Stimulated activated CD4-positive, alpha-beta T cell treated with anti-CD3 and anti-CD28 coated beads, Interleukin-15, amount 100 ng/mL, for 24 hours (primary cell): ENCODE results near the gene LACTBL1.

Source experiments
- DNase-seq: peaks from one replicate; pipeline ENCODE4 v3.0.0-alpha.2; 2020

LACTBL1 gene

DNA sequence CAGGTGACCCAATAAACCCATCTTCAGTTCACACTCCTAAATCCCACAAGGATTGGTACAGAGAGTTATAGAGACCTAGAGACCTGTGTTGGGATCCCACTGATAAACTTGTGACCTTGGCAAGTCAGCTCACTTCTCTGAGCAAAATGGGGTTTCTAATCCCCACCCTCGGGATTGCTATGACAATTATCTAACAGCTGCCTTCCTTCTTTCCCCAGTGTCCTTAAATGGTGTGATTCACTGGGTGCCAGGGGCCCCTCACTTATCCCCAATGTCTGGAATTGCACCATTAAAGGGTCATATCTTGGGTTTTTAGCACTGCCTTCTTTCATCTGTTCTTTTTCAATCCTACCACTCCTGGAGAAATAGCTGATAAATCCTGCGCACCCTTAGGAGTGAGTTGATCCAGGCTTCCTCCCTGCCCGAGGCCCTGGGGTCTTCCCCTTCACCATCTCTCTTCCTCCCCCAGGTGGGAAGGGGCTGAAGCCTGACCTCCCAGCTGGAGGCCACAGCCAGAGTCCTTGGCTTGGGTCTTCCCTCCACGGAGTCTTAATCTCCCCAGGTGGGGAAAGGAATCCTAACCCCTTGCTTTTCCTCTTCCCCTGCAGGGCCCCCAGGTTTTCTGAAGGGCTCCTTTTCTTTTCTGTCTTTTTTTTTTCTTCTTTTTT is 39.7 kb downstream of the LACTBL1 start:
- no peak for DNase-seq

DNA sequence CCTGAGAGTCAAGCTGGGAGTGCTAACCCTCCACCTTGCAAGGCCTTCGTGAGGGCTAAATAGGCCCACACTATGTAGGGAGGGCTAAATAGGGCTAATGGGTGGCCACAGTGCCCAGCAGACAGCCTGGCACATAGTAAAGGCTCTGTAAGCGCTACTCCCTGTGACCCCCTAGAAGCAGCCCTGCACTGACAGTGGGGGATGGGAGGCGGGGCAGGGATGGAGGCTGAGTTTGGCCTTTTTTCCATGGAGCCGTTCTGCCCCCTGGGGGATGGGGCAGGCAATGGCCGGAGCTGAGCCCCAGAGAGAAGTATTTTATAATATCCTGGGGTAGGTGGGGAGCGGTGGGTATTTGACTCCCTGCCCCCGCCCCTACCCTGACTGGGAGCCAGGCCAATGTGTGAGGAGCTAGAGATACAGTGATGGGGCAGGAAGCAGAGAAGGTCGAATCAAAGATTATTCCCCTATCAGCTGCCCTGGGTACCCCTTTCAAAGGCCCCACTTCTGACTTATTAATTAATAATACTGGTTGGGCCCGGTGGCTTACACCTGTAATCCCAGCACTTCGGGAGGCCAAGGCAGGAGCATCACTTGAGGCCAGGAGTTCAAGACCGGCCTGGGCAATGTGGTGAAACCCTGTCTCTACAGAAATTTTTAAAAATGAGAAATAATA is 42.3 kb downstream of the LACTBL1 start:
- peak; percentile 51 for DNase-seq

DNA sequence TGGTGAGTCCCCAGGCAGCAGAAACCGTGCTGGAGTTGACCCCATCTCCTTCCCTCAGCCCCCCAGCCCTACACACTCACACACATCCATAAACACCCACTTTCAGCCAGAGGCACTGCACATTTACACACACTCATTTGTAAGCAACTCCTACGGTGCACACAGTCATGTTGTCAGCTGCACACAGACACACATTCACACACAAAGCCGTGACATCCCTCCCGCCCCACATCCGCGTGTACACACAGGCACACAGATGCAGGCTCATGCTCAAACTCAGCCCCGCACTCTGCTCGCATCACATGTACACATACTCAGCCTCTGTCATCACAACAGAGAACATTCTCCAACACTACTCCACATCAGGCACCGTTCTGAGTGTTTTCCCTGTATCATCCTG is 47.6 kb downstream of the LACTBL1 start:
- DNase-seq = no peak

DNA sequence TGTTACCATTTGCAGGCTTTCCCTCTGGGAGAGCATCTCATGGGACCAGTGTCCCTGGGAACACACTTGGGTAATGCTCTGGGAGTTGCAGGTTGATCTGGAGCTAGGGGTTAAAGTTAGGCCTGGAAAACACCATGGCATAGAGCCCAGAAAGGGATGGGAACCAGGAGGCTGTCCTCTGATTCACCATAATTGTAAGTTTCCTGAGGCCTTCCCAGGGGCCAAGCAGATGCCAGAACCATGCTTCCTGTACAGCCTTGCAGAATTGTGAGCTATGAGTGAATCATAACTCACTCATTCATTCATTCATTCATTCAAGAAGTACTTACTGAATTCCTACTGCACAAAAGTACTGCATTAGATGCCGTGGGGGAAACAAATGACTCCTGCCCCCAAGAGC is 50.0 kb downstream of the LACTBL1 start:
- DNase-seq = no peak

DNA sequence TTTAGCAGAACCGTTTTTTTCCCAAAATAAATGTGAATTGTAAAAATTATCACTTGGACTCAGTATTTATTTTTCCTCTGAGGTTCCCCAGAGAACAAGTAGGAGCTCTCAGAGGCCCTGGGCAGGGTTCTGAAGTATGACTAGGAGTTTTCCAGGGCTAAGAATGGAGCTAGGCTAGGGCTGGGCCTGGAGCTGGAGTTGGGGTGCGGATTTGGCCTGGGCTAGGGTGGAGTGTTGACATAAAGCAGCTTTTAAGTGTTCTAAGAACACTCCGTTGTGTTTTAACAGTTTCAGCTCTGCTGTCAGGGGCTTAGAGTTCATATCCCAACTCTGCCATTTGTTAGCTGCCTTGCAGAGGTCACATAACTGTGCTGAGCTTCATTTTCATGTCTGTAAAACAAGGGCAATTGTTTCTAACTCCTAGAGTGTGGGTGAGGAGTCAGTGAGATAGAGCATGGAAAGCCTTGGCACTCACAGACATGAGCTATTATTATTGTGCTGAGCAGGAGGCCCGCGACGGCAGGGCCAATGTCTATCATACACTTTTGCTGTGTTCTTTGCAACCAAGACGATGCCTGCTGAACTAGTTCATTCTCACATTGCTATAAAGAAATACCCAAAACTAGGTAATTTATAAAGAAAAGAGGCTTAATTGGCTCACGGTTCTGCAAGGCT is 51.1 kb downstream of the LACTBL1 start:
- DNase-seq = no peak

DNA sequence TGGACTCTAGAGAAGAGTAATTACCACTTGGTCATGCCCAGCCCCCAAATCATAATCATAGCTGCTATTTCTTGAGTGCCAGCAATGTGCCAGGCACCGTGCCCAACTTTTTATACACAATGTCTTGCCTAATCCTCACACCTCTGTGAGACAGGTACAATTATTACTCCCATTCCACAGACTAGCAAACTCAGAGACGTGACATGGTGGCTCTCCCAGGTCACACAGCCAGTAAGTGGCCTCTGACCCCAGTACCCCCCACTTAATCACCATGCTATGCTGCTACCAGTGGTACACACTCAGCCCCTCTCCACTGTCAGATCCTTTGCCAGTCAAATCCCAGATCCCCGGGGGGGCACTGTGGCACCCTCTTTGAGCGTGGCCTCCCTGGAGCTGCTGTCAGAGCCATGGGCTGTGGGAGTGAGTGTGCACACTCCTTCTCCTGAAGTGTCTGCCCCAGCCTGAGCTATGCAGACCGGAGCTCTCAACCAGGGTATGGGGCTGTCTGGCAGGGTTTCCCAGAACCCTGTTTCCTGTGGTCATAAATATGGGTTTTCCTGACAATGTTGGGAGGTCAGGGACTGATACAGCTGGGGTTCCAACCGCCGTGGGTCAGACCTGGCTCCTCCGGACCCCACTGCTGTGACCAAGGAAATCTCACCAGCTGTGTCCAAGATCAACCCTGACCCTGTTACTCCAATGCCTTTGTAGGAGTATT is 51.8 kb downstream of the LACTBL1 start:
- DNase-seq = no peak

DNA sequence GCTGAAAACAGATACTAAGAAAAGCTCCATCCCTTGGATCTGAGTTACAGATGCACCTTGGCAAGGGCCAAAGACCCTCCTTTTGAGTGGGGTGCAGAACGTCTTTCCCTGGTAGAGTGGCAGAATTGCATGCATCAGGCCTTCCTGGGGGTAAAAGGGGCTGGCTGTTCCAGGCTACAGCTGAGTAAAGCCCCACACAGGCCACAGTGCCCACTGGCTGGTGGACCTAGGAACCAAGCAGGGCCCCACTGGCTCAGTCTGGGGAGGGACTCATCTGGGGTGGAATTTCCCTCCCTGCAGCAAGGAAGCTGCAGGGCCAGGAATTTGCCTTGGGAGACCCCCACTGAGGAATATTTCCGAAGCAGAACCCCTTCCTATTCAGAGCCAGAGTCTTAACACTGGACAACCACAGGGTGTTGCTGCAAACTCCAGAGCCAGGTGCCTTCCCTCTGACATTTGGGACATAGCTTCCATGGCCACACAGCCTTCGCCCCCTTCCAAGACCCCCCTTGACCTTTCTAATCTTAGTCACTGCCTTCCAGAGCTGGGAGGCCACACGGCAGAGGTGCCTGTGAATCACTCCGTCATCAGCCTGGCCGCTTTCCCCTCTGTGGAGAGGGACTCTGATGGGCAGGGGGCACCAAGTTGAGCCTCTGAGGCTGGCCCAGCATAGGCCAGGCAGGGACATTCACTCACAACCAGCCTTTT is 52.5 kb downstream of the LACTBL1 start:
- DNase-seq = no peak

DNA sequence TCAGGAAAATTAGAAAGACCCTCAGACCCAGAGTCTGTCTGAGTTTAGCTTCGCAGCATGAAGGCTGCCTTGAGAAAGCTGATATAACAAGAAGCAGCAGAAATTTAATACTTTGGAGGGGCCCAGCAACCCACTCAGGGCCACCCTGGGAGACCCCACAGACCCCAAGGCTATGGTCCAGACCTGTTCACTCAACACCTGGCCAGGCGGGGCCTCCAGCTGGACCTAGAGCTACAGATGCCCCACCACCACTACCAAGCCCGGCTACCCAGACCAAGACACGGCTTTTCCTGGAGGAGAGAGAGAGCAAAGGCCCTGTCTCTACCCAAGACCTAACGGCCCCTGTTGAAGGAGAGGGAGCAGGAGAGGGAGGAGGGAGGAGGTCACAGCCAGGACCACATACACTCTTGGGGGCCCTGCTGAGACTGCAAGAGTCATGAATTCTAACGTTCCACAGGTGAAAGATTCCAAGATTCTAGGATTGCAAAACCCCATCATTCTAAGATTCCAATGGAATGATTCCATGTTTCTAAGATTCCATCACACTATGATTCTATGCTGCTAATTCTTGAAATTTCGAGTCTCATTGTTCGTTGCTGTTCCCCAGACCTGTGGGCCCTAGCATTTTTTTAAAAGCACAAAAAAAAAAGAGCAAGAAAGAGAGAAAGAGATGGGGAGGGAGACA is 53.2 kb downstream of the LACTBL1 start:
- no peak for DNase-seq

DNA sequence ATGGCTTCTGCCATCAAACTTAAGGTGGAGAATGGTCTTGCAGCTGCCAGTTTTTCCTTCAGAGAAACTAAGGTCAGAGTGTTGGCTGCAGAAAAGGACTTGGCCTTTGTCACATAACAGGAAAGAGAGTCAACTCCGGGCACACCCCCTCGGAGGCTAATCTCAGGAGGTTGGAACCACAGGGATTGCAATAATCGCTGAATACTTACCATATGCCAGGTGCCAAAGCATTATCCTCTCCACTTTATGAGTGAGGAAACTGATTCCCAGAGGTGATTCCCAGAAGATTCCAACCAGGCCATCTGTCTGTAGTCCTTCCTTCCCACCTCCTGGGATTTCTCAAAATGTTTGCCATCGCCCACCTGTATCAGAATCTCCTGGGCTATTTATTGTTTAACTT is 54.0 kb downstream of the LACTBL1 start:
- DNase-seq = no peak

DNA sequence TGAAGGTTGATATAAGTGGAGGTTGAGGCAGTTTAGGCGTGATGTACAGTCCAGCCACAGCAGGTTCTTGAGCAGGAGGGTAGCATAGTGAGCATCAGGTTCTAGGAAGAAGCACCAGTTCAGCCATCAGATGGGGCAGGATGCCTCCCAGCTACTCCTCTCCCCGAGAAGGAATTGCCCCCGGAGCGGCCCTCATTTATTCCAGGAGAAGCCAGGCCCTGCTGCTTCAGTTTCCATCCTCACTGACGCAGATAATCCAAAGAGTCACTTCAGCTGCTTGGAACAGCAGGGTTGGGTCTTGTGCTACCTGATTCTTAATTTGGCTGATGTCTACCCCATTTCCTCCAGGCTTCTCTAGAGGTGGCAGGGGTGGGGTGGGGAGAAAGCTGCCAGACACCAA is 54.7 kb downstream of the LACTBL1 start:
- DNase-seq = no peak

DNA sequence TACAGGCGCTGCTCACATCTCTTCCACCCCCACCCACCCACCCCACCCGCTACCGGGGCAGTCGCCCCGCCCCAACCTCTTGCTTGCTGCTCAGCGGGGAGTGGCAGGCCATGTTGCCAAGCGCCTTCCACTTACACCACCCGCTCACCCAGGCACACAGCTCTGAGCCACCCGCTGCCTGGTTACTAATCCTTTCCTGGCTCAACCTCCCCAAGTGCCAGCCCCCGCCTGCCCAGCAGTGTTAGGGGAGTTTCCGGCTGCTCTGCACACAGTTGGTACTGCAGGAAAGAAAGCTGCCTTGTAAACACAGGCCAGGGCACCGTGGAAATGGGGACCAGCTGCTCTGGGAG is 56.2 kb downstream of the LACTBL1 start:
- DNase-seq = no peak

DNA sequence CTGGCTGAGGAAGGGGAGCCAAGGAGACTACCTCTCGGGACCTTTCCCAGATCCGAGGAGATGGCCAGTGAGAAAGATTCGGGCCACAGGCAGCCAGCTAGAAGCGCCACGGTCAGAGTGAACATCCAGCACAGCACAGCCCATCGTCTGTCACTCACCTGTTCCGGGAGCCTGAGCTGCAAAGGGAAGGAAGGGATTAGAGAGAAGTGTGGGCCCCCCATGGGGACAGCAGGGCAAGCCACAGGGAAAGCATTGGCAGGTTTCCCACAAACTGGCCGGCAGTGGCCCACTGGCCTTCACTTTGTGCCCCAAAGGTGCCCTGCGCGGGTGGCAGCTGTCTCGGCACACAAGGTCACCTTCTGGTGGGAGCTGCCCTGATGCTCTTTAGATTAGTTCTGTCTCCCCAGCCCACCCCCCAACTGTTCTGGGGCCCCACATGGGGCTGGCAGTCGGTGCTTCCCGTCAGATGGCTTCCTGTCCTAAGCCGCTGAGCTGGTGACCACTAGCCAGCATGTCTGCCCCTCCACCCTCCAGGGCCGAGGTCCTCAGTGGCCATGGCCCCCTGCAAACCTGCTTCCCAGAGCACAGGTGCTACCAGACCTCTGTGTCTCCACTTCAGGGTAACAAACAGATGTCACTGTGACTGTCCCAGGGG is 56.7 kb downstream of the LACTBL1 start:
- no peak for DNase-seq

DNA sequence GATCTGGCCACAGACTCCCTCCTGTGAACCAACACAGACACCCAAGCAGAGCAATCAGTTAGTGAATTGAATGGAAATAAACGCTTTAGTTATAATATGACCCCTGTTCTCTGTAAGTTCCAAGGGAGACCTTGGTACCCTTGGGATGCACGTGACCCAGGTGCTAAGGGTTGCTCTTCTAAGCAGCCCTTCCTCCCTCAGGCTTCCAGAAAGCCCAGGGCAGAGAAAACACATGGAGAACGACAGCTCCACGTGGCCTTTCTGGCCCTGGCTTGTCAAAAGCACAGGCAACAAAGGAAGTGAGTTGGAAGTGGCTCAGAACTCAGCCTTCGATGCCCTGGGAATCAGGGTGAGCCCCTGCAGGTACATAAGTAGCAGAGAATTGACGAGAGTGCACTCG is 57.4 kb downstream of the LACTBL1 start:
- no peak for DNase-seq

DNA sequence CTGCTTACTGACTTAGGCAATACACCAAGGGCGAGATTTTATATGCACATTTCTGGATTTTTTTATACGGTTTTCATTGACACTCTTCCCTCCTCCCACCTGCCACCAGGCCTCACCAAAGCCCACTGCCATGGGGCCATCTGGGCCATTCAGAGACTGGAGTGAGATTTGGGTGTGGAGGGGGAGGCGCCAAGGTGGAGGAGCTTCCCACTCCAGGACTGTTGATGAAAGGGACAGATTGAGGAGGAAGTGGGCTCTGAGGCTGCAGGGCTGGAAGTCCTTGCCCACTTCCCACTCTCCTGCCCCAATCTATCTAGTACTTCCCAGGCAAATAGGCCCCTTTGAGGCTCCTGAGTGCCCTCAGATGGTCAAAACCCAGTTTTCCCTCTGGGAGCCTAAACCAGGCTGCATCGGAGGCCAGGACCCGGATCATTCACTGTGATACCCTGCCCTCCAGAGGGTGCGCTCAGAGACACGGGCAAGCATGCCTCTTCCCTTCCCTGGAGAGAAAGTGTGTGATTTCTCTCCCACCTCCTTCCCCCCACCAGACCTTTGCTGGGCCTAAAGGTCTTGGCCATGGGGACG is 57.9 kb downstream of the LACTBL1 start:
- no peak for DNase-seq

DNA sequence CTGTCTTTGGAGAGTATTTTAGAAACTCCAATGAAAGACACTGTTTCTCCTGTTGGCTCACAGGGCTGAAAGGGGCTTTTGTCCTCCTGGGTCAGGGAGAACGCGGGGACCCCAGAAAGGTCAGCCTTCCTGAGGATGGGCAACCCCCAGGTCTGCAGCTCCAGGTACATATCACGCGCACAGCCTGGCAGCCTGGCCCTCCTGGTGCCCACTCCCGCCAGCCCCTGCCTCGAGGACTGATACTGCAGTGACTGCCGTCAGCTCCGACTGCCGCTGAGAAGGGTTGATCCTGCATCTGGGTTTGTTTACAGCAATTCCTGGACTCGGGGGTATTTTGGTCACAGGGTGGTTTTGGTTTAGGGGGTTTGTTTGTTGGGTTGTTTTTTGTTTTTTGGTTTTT is 58.5 kb downstream of the LACTBL1 start:
- DNase-seq = no peak

DNA sequence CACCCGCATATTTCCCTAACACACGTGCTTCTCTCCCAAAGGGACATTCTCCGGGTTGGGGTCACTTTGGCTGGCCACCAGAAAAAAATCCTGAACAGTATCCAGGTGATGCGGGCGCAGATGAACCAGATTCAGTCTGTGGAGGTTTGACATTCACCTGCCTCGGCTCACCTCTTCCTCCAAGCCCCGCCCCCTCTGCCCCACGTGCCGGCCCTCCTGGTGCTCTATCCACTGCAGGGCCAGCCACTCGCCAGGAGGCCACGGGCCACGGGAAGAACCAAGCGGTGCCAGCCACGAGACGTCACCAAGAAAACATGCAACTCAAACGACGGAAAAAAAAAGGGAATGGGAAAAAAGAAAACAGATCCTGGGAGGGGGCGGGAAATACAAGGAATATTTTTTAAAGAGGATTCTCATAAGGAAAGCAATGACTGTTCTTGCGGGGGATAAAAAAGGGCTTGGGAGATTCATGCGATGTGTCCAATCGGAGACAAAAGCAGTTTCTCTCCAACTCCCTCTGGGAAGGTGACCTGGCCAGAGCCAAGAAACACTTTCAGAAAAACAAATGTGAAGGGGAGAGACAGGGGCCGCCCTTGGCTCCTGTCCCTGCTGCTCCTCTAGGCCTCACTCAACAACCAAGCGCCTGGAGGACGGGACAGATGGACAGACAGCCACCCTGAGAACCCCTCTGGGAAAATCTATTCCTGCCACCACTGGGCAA is 59.1 kb downstream of the LACTBL1 start:
- DNase-seq = no peak

DNA sequence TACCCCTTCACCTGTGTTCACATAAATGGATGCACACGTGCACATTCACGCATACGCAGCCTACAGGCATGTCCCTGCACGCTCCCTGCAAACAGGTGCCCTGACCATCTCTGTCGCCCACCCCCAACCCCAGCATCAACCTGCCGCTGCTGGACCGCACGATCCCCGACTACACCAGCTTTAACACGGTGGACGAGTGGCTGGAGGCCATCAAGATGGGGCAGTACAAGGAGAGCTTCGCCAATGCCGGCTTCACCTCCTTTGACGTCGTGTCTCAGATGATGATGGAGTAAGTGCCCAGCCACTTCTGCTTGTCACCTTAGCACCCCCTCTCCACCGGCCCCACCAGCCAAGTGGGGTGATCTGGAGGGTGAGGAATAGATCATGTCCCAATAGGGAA is 60.4 kb downstream of the LACTBL1 start:
- no peak for DNase-seq

DNA sequence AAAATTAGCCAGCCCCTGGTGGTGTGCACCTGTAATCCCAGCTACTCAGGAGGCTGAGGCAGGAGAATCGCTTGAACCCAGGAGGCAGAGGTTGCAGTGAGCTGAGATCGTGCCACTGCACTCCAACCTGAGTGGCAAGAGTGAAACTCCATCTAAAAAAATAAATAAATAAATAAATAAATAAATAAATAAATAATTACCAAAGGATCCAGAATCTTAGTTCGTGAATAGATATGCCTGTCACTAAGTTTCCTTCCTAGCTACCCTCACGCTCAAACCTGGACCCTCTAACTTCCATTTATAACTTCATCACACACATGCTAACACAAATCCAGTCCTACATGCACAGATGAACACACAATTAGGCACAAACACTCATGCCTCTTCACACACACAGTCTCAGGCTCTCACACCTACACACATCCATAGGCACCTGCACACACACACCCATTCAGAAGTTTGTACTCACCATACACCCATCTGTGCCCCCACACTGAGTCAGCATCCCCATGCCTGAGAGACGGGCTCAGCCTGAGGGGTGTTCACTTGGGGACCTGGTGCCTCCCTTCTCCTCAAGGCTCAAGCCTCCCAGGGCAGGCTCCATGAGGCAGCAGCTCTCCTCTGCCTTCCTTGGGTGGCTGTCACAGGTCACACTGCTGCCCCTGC is 61.5 kb downstream of the LACTBL1 start:
- no peak for DNase-seq

DNA sequence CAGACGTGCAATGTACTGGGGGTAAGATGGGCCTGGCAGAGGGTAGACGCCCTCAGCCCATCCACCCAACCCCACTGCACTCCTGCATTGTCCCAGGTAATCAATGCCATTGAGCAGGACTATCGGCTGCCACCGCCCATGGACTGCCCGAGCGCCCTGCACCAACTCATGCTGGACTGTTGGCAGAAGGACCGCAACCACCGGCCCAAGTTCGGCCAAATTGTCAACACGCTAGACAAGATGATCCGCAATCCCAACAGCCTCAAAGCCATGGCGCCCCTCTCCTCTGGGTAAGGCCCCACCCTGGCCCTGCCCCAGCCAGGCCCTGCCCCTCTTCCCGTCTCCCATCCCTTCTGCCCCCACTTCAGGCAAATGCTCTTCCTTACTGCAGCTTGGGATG is 62.4 kb downstream of the LACTBL1 start:
- no peak for DNase-seq

DNA sequence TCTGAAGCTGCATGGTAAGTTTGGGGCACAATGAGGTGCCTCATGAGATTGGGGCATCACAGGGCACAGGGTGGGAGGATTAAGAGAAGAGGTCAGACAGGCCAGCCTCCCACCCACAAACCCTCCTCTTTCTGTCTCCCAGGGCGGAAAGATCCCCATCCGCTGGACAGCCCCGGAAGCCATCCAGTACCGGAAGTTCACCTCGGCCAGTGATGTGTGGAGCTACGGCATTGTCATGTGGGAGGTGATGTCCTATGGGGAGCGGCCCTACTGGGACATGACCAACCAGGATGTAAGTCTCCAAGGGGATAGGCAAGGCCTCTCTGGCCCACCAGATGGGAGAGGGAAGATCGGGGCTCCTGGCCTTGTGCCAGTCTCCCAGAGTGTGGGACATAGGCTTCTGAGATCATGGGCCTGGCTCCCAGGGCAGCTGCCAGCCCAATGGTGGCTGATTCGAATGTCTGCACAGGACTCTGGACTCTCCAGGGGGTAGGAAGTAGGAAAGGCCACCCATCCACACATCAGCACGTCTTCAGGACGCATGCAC is 63.7 kb downstream of the LACTBL1 start:
- DNase-seq = no peak
